UCSD-AML1 (cell line): ENCODE data around the gene TEAD4.

ENCODE experiments used
- DNase-seq: peaks from one replicate; lab custom pipeline; 2025; ENCODE audit not compliant: unreplicated experiment; lab: John Stamatoyannopoulos, UW

TEAD4 gene

DNA sequence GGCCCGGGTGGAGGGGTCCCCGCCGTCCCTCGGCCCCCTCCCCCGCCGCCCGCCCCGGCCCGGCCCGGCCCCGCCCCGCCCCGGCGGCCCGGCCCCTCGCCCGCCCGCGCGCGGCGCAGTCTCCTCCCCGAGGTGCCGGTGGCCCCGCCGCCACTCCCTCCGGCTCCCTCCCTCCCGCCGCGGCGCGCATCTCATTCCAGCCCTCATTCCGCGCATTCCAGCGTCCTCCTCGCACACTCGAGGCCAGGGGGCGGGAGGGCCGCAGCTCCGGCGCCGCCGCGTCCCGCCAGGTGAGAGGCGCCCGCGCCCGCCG is at the start of gene TEAD4:
TEAD4 (plus strand) TSS at position 206 of the 313 bp plus-strand sequence.
- peak; percentile 67 for DNase-seq

DNA sequence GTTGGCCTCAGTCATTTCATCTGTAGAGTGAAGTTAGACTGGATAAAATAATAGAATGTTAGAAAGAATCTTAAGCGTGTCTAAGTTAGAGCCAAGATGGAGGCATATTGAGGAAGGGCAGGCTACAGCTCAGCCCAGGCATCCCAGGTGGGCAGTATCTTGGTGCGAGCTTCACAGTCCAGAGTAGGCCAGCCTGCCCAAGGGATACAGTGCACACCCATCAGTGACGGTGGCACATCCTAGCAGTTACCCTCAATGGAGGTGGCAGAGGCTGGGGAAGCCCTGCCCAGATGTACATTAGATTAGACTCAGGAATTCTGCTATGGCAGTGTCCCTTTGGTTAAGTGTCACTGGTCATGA is 47.0 kb upstream of the TEAD4 start:
- DNase-seq: no peak

DNA sequence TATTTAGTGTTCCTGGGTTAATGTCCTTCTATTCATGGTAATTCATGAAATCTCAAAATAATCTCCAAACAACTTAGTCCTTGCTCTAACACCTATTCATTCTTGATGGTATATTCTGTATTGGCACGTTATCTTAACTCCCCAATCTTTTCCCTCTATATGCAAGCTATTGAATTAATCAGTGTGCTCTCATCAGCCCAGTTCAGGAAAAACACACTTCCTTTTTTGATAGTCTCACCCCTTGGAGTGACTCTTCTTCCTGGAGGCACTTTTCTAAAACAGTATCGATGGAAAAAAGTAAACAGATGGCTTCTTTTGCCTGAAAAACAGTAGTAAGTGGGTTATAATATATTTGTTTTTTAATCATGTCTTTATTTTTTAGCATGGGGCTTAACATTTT is 39.9 kb upstream of the TEAD4 start:
- no peak for DNase-seq

DNA sequence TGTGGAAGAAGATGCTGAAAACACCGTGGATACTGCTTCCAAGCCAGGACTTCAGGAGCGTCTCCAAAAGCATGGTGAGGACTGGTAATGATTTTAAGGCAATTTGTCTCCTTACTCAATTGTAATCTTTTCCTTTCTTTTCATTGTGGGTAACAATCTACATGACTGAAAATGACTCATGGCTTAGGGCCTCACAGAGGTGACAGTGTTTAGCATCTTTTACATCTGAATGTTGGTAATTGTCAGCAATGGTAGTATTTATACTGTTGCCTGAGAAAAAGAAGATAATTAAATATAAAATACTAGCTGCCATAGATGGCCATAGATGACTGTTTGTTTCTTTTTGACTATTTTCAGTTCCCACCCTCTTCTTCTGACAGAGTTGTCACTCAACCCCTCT is 36.9 kb upstream of the TEAD4 start:
- DNase-seq: no peak

- no peak for DNase-seq
Observed at GRCh38 chr12:2923057-2923456, 36.1 kb upstream of the TEAD4 start.

DNA sequence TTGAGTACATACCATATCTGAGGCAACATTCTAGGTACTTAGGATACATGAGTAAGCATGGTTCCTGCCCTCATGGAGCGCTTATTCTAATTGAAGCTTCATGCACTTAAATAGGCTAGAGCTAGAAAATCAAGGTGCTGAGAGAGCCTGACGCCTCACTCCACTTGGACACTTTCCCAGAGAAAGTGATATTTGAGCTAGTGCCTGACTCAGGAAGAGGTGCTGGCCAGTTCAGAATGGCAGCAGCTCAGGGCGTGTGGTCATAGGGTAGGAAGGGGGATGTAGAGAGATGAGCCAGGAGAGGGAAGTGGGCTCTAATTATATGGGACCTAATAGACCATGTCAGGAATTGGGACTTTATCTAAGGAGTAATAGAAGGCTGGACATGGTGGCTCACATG is 35.2 kb upstream of the TEAD4 start:
- no peak for DNase-seq

DNA sequence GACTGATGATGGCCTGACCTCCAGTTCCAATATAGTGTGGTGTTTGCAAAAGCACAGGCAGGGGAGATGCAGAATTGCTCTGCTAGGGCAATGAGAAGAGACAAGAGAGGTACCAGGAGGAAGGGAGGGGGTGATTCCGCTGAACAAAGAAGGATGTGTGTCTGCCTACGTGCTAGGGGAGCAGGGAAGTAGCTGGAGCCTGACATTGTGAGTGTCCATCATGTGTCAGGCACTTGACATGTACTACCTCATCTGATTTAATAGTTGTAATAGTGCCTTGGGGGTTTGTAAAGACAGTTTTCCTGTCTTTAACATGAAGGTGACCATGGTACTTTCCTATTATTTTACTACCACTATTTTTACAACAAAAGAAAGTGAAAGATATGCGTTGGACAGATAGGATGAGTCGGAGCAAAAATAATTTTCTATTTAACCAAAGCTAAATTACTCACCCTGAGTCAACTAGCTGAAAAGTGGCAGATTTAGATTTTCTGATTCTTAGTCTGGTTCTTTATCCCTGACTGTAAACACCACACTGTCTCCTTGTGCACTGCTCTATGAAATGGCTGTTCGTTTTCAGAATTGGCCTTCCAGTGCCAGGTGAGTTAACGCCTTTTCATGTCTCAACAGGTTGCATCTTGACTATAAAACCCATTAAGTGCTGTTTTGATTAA is 33.7 kb upstream of the TEAD4 start:
- no peak for DNase-seq

- DNase-seq: no peak
Observed at GRCh38 chr12:2930865-2931264, 28.3 kb upstream of the TEAD4 start.

DNA sequence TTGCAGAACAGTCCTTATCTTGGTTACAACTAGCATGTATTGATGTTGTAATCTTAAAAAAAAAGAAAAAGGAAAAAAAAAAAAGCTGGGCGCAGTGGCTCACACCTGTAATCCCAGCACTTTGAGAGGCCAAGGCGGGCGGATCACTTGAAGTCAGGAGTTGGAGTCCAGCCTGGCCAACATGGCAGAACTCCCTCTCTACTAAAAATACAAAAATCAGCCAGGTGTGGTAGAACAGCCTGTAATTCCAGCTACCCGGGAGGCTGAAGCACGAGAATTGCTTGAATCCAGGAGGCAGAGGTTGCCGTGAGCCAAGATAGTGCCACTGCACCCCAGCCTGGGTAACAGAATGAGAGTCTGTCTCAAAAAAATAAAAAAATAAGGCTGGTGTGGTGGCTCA is 25.6 kb upstream of the TEAD4 start:
- no peak for DNase-seq

DNA sequence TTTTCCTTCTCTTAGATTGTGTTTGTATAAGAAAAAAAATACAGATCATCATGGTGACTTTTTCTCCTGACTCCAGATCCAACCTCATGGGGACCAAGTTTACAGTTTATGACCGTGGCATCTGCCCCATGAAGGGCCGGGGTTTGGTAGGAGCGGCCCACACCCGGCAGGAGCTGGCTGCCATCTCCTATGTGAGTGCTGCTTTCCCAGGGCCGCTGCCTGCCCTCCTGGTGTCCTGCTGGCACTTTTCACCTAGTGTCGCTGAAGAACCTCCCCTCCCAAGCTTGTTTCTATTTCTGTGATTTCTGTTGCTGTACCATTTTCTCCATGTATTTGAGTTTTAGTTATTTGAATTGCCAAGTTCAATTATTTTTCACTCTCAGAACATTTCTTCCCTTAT is 24.8 kb upstream of the TEAD4 start:
- DNase-seq: no peak

DNA sequence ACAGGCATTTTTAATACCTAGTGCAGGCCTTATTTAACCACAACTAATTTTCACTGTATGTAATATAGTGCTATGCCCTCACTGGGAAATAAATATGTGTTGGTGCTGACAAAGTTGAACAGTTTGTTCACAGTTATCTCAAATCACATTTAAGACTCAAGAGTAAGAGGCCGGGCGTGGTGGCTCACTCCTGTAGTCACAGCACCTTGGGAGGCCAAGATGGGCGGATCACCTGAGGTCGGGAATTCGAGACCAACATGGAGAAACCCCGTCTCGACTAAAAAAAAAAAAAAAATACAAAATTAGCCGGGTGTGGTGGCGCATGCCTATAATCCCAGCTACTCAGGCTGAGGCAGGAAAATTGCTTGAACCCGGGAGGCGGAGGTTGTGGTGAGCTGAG is 22.9 kb upstream of the TEAD4 start:
- DNase-seq: no peak

DNA sequence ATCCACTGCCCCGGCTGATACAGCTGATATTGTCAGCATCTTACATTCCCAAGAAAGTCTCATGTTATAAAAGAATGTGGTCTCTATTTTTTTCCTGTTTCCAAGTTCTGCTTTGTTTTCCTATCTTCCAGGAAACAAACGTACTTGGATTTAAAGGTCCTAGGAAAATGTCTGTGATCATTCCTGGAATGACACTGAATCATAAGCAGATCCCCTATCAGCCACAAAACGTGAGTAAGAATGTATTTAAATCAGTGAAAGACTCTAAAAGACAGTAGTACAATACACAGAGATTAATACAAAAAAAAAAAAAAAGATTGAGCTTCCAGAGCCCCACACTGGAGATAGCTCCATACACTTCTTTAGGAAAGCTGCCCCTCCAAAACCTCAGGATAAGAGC is 21.7 kb upstream of the TEAD4 start:
- no peak for DNase-seq

DNA sequence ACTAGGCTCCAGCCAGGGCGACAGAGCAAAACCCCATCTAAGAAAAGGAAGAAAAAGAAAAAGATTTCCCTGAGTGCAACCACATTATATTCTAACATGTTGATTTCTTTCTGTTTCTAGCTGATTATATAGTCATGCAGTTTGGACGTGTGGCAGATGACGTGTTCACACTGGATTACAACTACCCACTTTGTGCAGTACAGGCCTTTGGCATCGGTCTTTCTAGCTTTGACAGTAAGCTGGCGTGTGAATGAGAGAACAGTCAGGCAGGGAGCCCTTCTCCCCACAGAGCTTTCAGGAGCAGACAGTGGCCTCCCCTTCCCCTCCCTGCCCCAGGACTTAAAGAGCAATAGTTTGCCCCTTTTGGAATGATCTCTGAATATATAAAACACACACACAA is 20.0 kb upstream of the TEAD4 start:
- DNase-seq: no peak

DNA sequence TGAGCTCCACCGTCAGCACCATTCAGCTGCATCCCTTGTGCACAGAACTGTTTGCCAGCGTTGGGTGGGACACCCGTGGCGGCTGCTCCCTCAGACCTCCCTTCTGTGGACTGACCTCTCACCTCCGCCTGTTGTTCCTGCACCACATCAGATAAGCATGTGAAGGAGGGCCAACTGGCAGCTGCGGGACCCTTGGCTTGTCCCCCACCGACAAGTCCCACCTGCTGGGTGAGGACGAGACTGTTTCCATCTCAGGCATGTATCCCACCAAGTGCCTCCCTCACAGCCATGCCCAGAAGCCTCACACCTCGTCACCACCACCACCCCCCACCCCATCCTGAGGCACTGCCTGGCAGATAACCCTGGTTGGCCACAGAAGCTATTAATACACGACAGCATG is 18.6 kb upstream of the TEAD4 start:
- no peak for DNase-seq

DNA sequence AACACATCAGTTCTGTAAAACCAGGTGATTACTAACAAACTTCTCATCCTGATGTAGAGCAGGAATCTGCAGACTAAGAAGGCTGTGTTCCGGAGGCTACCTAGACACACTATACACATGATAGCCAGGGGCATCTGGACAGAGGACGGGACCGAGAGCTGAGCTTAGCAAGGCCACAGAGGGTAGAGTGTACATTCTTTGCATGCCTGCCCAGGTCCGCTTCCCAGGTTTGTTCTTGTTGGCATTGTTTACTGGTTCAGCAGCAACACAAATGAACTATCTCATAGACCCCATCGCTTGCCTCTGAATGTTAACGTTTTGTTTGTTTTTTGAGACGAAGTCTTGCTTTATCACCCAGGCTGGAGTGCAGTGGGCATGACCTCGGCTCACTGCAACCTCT is 17.7 kb upstream of the TEAD4 start:
- DNase-seq: no peak

DNA sequence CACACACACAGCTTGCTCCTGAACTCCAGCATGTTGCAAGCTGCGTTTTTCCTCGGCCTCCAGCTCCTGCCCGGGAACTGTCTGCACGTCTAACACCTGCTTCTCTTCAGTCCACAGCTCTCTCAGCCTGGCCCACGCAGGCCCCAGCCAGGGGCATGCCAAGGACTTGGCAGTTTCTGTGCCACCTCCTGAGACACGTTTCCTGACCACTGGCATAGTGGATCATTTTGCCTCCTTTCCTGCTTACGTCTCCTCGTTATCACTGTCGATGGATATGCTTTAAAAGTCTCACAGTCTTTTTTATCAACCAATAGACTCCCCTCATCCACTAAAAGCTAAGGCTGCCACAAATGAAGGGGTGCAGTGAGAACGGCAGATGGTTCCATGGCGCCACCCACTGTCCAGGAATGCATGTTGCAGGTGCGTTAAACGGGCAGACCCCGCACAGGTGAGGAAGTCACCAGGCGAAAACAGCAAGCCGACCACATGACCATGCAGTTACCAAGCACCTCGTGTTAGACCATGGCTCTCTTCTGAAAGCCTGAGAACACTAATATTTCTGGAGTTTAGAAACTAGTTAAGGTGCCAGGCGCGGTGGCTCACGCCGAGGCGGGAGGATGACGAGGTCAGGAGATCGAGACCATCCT is 14.7 kb upstream of the TEAD4 start:
- DNase-seq: peak; percentile 54

DNA sequence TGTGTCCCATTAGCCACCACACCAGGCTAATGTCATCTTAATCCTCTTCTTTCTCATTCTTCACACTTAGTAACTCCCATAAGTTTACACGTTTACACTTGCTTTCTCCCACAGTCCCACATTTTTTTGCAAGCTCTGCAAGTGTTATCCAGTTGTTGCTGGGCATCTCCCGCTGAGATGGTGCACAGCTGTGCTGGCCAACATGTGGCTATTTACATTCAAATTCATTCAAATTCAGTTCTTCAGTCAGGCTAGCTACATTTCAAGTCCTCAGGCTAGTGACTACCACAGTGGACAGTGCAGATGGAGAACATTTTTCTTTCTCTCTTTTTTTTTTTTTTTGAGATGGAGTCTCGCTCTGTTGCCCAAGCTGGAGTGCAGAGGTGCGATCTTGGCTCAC is 9.8 kb upstream of the TEAD4 start:
- no peak for DNase-seq

- DNase-seq: no peak
Observed at GRCh38 chr12:2955888-2956287, 3.3 kb upstream of the TEAD4 start.

DNA sequence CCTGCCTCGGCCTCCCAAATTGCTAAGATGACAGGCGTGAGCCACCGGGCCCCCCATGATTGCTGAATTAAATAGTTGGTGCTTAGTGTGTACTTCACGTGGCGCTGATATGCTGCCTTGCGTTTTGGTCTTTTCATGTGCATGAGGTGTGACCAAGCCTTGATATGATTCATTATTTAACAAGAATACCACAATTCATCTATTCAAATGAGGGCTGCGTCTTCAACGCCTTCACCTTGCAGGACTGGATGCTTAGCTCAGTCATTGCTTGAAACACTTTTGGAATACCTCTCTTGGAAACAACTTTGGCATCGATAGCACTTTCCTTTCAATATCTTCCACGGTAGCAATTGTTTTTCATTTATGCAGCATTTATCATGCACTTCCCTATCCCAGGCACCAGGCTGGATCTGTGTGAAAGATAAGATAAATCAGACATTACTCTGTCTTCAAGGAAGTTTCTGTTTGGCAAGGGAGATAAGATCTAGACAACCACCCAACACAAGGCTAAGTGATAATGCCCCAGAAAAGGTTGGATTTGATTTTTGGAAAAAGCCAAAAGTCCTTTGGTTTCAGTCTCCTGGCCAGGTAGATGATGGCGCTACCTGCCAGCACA is 1.3 kb upstream of the TEAD4 start:
- no peak for DNase-seq

DNA sequence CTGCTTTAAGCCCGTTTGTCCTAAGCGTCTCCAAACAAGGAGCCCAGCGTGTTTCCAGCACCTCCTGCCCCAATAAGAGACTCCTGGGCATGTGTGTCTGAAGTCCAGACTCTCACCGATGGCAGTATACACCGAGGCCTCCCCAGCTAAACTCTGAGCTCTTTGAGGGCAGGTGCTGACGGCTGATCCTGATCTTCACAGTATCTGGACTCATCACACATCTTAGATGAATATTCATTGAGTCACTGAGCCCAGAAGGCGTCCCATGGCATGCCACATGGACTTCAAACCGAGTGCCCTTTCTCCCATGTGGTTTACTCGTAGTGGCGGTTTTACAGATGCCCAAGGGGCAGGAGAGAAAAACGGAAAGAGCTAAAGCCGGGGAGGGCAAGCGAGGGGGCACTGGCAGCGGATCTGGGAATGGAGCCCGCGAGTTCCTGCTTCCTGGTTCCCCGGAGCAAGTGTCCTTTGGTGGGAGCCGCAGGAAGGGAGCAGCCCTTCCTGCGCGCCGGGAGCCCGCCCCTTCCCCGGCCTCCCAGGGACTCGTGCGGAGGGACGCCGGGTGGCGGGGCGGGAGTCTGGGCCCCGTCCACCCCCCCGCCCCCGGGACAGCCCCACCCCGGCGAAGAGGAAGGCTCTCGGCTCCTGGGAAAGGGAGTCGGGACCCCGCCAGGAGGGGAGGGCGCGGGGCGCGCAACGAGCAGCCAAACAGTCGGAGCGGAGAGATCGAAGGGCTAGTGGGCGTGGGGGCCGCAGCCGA is 585 bp upstream of the TEAD4 start:
- DNase-seq: peak; percentile 67

DNA sequence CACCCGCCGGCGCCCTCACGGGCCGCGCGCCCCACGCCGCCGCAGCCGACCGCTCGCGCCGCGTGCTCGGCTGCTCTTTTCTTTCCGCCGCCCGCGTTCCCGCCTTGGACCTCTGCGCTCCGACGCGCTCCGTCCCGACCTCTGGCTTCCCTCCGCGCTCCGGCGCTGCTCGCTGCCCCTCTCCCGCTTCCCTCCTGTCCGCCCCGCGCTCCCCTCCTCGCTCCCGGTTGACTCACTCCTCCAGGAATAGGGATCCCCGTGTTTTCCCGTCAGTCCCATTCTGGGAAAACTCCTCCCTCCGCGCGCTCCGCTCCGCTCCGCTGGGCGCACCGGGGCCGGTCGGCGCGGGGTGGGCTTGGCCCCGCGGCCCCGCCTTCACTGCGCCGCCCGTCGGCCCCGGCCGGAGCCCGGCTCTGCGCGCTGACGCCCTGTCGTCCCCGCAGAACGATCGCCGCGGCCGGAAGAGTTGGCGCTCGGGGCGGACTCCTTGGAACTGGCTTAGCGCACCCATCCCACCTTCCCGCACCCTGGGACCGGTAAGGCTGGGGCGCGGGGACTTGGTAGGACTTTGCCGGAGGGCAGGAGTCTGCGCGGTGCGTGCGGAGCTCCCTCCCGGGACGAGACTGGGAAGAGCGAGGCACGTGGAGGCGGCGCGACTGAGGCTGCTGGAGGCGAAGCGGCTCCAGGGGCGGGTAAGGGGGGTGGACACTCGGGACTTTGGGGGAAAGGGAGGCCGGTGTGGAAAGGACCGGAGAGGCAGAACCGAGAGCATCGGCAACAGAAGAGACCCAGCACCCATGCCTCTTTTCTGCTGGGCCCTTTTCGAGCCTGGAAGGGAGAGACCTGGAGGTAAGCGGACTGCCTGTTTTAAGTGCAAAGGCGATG is 550 bp downstream of the TEAD4 start:
- peak; percentile 58 for DNase-seq
